Upper lobe of left lung (tissue), 6 donors: ENCODE results near the gene GABRB2. TPM values are rescaled to one million over a fixed set of nuclear protein-coding genes. Genes with fewer than 3 reads are reported as not detected.

Experiments
- ATAC-seq, 2 donors: fragments of 200-7000 bp; cut with Tn5 transposase; one replicate each; pipeline ENCODE4 v1.9.1; 2022; ENCODE audit warnings: mild to moderate bottlenecking in 2 of 2, moderate library complexity in 2 of 2; ENCODE audit not compliant: low FRiP score in 2 of 2
- DNase-seq, 2 donors: peaks; one replicate each; pipeline ENCODE4 v3.0.0-alpha.2; 2019 to 2020
- H3K27ac ChIP-seq, 4 donors: fragments of 200-600 bp; sonication (generic); one replicate each; pipeline ENCODE4 v1.5.1; 2016 to 2019
- H3K27me3 ChIP-seq, 4 donors: fragments of 200-600 bp; sonication (generic); one replicate each; pipeline ENCODE4 v1.5.1; 2017 to 2019
- H3K36me3 ChIP-seq, 4 donors: fragments of 200-600 bp; sonication (generic); one replicate each; pipeline ENCODE4 v1.5.1; 2016 to 2019
- H3K4me1 ChIP-seq, 4 donors: fragments of 200-600 bp; sonication (generic); one replicate each; pipeline ENCODE4 v1.5.1; 2018 to 2019
- H3K4me3 ChIP-seq, 4 donors: fragments of 200-600 bp; sonication (generic); one replicate each; pipeline ENCODE4 v1.5.1; 2017 to 2019; ENCODE audit warnings: mild to moderate bottlenecking in 2 of 4, moderate library complexity in 1 of 4
- H3K9me3 ChIP-seq, 4 donors: fragments of 200-600 bp; sonication (generic); one replicate each; pipeline ENCODE4 v1.5.1; 2018 to 2019
- EP300 ChIP-seq, 4 donors: sonication (generic); formaldehyde crosslinking; IDR thresholded peaks; one replicate each; pipeline ENCODE4 v1.5.1; 2017; ENCODE audit warnings: antibody characterized with exemption in 4 of 4, control low read depth in 2 of 4
- POLR2A ChIP-seq, 4 donors: fragments of 450-650 bp; IDR thresholded peaks; one replicate each; pipeline ENCODE4 v1.5.1; 2016 to 2017; ENCODE audit warnings: antibody characterized with exemption in 4 of 4, mild to moderate bottlenecking in 2 of 4
- POLR2AphosphoS5 ChIP-seq, 2 donors: sonication (generic); formaldehyde crosslinking; IDR thresholded peaks; one replicate each; pipeline ENCODE4 v1.5.1; 2017; ENCODE audit warnings: antibody characterized with exemption in 2 of 2
- WGBS, 2 donors: methylation state at CpG; one replicate each; pipeline ENCODE4 v1.1.5; 2017 to 2018; 5-methylcytosine and 5-hydroxymethylcytosine counted together
- total RNA-seq, 6 donors: library from RNA; depleted of rRNA in 4 of 6; stranded (reverse); fragments of >200 nt in 4 of 6; gene quantifications; one replicate each; pipeline versions ENCODE4 v1.1.0 to v1.2.1, GENCODE V29; 2016 to 2021
- TF ChIP-seq, protein P1 (sequence below), 6 experiments: fragments of 450-650 bp in 4 of 6; fragments of 200-600 bp in 2 of 6; sonication (generic) in 2 of 6; IDR thresholded peaks; one replicate each; pipeline ENCODE4 v1.5.1; 2016 to 2019; ENCODE audit warnings: antibody characterized with exemption in 6 of 6
- donor health status: DM: no; HTN: no; CAD: no; lungs with moderate emphysema.
- donor health status: DM: no; HTN: yes; CAD: no; lungs with severe emphysema.

Gene GABRB2
- total RNA-seq, 6 donors from 2014 or later, result 0.39 to 1.5 (median 0.63) TPM; not detected in 1

GRCh38 chr5:161481922-161482321 lies 64.6 kb downstream of the GABRB2 start:
- Histone ChIP-seq H3K4me1 (no peaks in the 10 kb centered on the region), H3K27me3 (no peaks in the 10 kb centered on the region), H3K27ac (no peak overlapping the region), H3K9me3 (no peaks in the 10 kb centered on the region), H3K4me3 (no peak overlapping the region), H3K36me3 (no peaks in the 10 kb centered on the region)
- 69 to 75% methylated on average over 3 of the region's 3 CpGs for WGBS, 2 donors
- TF ChIP-seq POLR2AphosphoS5 (IDR thresholded peaks at IDR 0.05) (no peak), POLR2A (IDR thresholded peaks at IDR 0.05) (no peak), EP300 (IDR thresholded peaks at IDR 0.05) (no peak)
- TF ChIP-seq, protein P1, sequence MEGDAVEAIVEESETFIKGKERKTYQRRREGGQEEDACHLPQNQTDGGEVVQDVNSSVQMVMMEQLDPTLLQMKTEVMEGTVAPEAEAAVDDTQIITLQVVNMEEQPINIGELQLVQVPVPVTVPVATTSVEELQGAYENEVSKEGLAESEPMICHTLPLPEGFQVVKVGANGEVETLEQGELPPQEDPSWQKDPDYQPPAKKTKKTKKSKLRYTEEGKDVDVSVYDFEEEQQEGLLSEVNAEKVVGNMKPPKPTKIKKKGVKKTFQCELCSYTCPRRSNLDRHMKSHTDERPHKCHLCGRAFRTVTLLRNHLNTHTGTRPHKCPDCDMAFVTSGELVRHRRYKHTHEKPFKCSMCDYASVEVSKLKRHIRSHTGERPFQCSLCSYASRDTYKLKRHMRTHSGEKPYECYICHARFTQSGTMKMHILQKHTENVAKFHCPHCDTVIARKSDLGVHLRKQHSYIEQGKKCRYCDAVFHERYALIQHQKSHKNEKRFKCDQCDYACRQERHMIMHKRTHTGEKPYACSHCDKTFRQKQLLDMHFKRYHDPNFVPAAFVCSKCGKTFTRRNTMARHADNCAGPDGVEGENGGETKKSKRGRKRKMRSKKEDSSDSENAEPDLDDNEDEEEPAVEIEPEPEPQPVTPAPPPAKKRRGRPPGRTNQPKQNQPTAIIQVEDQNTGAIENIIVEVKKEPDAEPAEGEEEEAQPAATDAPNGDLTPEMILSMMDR (IDR thresholded peaks at IDR 0.05), result no peak
- ATAC-seq (no peak), DNase-seq (no peak)

DNA sequence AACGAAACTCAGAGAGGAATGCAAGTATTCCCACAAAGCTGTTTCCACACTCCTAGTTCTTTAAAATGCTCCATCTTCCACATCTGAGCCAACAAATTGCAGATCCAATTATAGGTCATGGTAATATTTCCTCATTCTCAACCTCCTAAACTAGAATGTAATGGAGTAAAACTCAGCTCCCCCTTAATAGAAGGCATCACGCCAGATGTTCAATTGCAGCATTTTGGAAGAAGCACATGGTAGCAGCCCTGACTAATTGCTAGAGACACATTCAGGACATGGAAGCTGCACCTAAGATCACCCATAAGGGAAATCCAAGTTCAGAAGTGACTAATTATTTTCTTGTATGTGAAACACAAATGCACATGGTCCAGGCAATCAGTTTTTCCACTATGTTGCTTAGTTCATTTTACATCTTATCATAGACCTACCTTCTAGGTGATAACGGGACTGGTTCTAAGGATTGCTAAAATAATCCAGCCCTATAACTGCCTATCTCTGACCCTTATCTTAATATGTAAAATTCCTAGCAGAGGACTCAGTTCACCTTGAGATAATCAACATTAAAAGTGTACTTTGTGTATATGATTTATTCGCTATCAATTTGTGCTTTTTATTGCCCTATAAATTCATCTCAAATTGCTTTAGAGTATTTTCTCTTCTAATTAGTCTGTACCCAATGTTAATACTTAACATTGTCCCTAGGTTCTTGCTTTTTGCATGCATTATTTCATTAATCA lies 75.1 kb downstream of the GABRB2 start:
- 67 to 71% methylated on average over 4 of the region's 4 CpGs for WGBS, 2 donors
- DNase-seq (no peak), ATAC-seq (no peak)
- Histone ChIP-seq H3K27me3 (no peaks in the 10 kb centered on the region), H3K9me3 (peaks cover 0 to 7% (median 0%) of the 10 kb centered on the region in 4 donors), H3K4me3 (no peak overlapping the region), H3K27ac (no peak overlapping the region), H3K4me1 (no peaks in the 10 kb centered on the region), H3K36me3 (no peaks in the 10 kb centered on the region)
- TF ChIP-seq POLR2A (IDR thresholded peaks at IDR 0.05), result no peak
- TF ChIP-seq POLR2AphosphoS5 (IDR thresholded peaks at IDR 0.05), result no peak
- TF ChIP-seq EP300 (IDR thresholded peaks at IDR 0.05), result no peak
- TF ChIP-seq, protein P1 (IDR thresholded peaks at IDR 0.05), result no peak

DNA sequence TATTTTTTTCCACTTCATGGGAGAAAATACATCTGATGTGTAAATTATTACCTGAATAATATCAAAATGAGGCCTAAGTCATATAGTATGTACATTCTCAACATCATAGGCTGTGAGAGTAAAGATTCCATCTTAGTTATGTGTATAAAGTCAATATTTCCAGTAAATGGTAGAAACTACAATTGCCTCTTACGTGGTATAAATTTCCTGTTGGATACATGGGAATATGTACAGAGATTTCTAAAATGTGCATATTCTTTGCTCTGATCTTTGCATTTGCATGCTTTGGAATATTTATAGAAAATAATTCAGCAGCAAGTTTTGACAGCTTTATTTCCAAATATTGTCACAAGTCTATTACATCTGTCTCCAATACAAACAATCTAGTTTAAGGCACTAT lies 78.8 kb downstream of the GABRB2 start:
- no peaks in the 10 kb centered on the region for H3K36me3 ChIP-seq
- no peaks in the 10 kb centered on the region for H3K27me3 ChIP-seq
- DNase-seq (no peak), ATAC-seq (no peak)
- no peak for TF ChIP-seq EP300 (IDR thresholded peaks at IDR 0.05)
- TF ChIP-seq POLR2A (IDR thresholded peaks at IDR 0.05), result no peak
- no peak for TF ChIP-seq POLR2AphosphoS5 (IDR thresholded peaks at IDR 0.05)
- TF ChIP-seq, protein P1 (IDR thresholded peaks at IDR 0.05), result no peak
- no peaks in the 10 kb centered on the region for H3K4me1 ChIP-seq
- no peak overlapping the region for H3K27ac ChIP-seq
- WGBS, 2 donors, result 85 to 90% methylated on average over 1 of the region's 1 CpG
- H3K9me3 ChIP-seq, result no peaks in the 10 kb centered on the region
- no peak overlapping the region for H3K4me3 ChIP-seq

DNA sequence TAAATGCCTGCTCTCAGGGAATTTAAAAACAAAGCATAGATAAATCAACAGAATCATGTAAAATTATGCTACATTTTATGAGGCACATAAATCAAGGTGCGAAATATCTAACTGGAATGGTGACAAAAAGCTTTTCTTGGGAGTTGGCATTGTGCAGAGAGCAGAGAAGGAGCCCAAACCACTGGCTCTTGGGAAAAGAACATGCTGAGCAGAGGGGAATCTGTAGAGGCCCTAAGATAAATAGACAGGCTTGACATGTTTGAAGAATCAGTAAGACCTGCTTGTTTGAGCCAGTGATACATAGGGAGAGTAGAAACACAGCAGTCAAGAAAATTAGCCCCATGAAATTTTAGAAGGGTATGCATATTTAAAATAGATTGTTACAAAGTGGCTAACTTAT lies 85.8 kb downstream of the GABRB2 start:
- H3K4me1 ChIP-seq, result no peaks in the 10 kb centered on the region
- ATAC-seq, result no peak

DNA sequence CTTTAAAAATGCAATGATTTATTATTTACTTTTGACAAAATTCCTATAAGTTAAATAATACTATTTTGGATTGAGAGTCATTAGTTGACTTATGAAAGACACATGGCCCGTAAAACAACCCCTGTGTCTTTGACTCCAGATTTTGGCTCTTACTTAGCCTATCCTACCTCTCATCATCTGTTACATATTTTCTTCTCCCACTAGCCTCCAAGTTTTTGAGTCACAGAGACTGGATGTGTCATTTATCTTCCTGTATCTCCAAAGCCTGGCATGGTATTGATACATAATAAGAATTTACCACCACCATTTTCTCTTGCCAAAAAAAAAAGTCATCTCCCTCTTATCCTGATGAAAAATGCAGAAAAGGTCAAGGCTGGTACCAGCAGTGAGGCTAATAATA lies 99.9 kb downstream of the GABRB2 start:
- H3K4me3 ChIP-seq, result no peak overlapping the region
- no peaks in the 10 kb centered on the region for H3K9me3 ChIP-seq
- no peak overlapping the region for H3K27ac ChIP-seq
- no peaks in the 10 kb centered on the region for H3K27me3 ChIP-seq
- TF ChIP-seq POLR2A (IDR thresholded peaks at IDR 0.05) (no peak), EP300 (IDR thresholded peaks at IDR 0.05) (no peak), POLR2AphosphoS5 (IDR thresholded peaks at IDR 0.05) (no peak)
- TF ChIP-seq, protein P1 (IDR thresholded peaks at IDR 0.05), result no peak
- 82 to 92% methylated on average over 1 of the region's 1 CpG for WGBS, 2 donors
- no peak for DNase-seq
- H3K36me3 ChIP-seq, result no peaks in the 10 kb centered on the region
- ATAC-seq, result peak in 1 of 2 donors; percentile 35
- H3K4me1 ChIP-seq, result no peaks in the 10 kb centered on the region

More for the DNA sequence above, 85.8 kb downstream of the GABRB2 start:
- Histone ChIP-seq H3K27ac (no peak overlapping the region), H3K4me3 (no peak overlapping the region), H3K36me3 (no peaks in the 10 kb centered on the region), H3K27me3 (no peaks in the 10 kb centered on the region), H3K9me3 (no peaks in the 10 kb centered on the region)
- no peak for DNase-seq
- no peak for TF ChIP-seq EP300 (IDR thresholded peaks at IDR 0.05)
- 88% methylated on average over 1 of the region's 1 CpG for WGBS, 2 donors
